ENCODE data around the gene TMEM273. TPM values are rescaled to one million over a fixed set of nuclear protein-coding genes. Genes with fewer than 3 reads are reported as not detected.

The TMEM273 gene
- polyA plus RNA-seq, 1 donor (not counting 4 experiments of a cell fraction or from before 2014, with no cell fraction given) = not detected

GRCh38 chr10:49204119-49204518 lies 15.9 kb upstream of the TMEM273 start:
- H3K9me1 ChIP-seq (ENCODE audit: control insufficient read depth, extremely low read depth, insufficient read depth, low read length) = no peaks in the 10 kb centered on the region
- no peaks in the 10 kb centered on the region for H3K9me3 ChIP-seq (ENCODE audit: control insufficient read depth, low read depth, low read length)
- no peak for TF ChIP-seq CTCF (optimal IDR thresholded peaks at IDR 0.05 in 1 of 3, IDR thresholded peaks at IDR 0.05 in 1 of 3, conservative IDR thresholded peaks at IDR 0.05 in 1 of 3; ENCODE audit: extremely low read depth in 1 of 3, insufficient read depth in 2 of 3, low read length in 3 of 3)
- TF ChIP-seq EZH2 (IDR thresholded peaks at IDR 0.05; ENCODE audit: low read length) = no peak
- dilution Hi-C loops (cut with MboI; ENCODE audit: extremely low pct_ligation_motif_present, low sequenced_read_pairs) = no loop called here
- no peaks in the 10 kb centered on the region for H3K36me3 ChIP-seq (ENCODE audit: control insufficient read depth in 2 of 2, extremely low read depth in 1 of 2, insufficient read depth in 2 of 2, low read length in 2 of 2)
- H3K27me3 ChIP-seq (ENCODE audit: control insufficient read depth, extremely low read depth, insufficient read depth, low read length) = peaks cover 10% of the 10 kb centered on the region
- no peak for FAIRE-seq
- no peaks in the 10 kb centered on the region for H3K79me2 ChIP-seq (ENCODE audit: control insufficient read depth, insufficient read depth, low read length)
- no peak for DNase-seq (ENCODE audit: low read depth, low spot score)
- H3K4me3 ChIP-seq (ENCODE audit: control insufficient read depth in 2 of 3, extremely low read depth in 1 of 3, insufficient read depth in 2 of 3, low read depth in 1 of 3, low read length in 3 of 3) = no peak overlapping the region
- H3K9ac ChIP-seq (ENCODE audit: control insufficient read depth, extremely low read depth, insufficient read depth, low read length) = no peak overlapping the region
- H2AFZ ChIP-seq (ENCODE audit: control insufficient read depth, low read length) = no peak overlapping the region
- H3K27ac ChIP-seq (ENCODE audit: control insufficient read depth, insufficient read depth, low read length) = no peak overlapping the region
- H4K20me1 ChIP-seq (ENCODE audit: control insufficient read depth, extremely low read depth, insufficient read depth, low read length) = no peaks in the 10 kb centered on the region
- no peaks in the 10 kb centered on the region for H3K4me1 ChIP-seq (ENCODE audit: control insufficient read depth, extremely low read depth, insufficient read depth, low read length)
- H3K4me2 ChIP-seq (ENCODE audit: control insufficient read depth, extremely low read depth, insufficient read depth, low read depth, low read length) = no peak overlapping the region

- FAIRE-seq = no peak
- TF ChIP-seq EZH2 (IDR thresholded peaks at IDR 0.05; ENCODE audit: low read length) (no peak), CTCF (optimal IDR thresholded peaks at IDR 0.05 in 1 of 3, IDR thresholded peaks at IDR 0.05 in 1 of 3, conservative IDR thresholded peaks at IDR 0.05 in 1 of 3; ENCODE audit: extremely low read depth in 1 of 3, insufficient read depth in 2 of 3, low read length in 3 of 3) (no peak)
Observed at GRCh38 chr10:49202266-49202665, 14.1 kb upstream of the TMEM273 start.

More at GRCh38 chr10:49202266-49202665, 14.1 kb upstream of the TMEM273 start:
- no peak overlapping the region for H3K4me2 ChIP-seq (ENCODE audit: control insufficient read depth, extremely low read depth, insufficient read depth, low read depth, low read length)
- H3K36me3 ChIP-seq (ENCODE audit: control insufficient read depth in 2 of 2, extremely low read depth in 1 of 2, insufficient read depth in 2 of 2, low read length in 2 of 2) = no peaks in the 10 kb centered on the region
- no peak overlapping the region for H3K4me3 ChIP-seq (ENCODE audit: control insufficient read depth in 2 of 3, extremely low read depth in 1 of 3, insufficient read depth in 2 of 3, low read depth in 1 of 3, low read length in 3 of 3)
- no peaks in the 10 kb centered on the region for H3K9me1 ChIP-seq (ENCODE audit: control insufficient read depth, extremely low read depth, insufficient read depth, low read length)
- no peaks in the 10 kb centered on the region for H3K9me3 ChIP-seq (ENCODE audit: control insufficient read depth, low read depth, low read length)
- H3K79me2 ChIP-seq (ENCODE audit: control insufficient read depth, insufficient read depth, low read length) = no peaks in the 10 kb centered on the region
- peaks cover 10% of the 10 kb centered on the region for H3K27me3 ChIP-seq (ENCODE audit: control insufficient read depth, extremely low read depth, insufficient read depth, low read length)
- dilution Hi-C loops (cut with MboI; ENCODE audit: extremely low pct_ligation_motif_present, low sequenced_read_pairs) = no loop called here
- H4K20me1 ChIP-seq (ENCODE audit: control insufficient read depth, extremely low read depth, insufficient read depth, low read length) = no peaks in the 10 kb centered on the region
- H3K27ac ChIP-seq (ENCODE audit: control insufficient read depth, insufficient read depth, low read length) = no peak overlapping the region
- H2AFZ ChIP-seq (ENCODE audit: control insufficient read depth, low read length) = no peak overlapping the region
- no peak for DNase-seq (ENCODE audit: low read depth, low spot score)
- H3K4me1 ChIP-seq (ENCODE audit: control insufficient read depth, extremely low read depth, insufficient read depth, low read length) = no peaks in the 10 kb centered on the region
- H3K9ac ChIP-seq (ENCODE audit: control insufficient read depth, extremely low read depth, insufficient read depth, low read length) = no peak overlapping the region

All from keratinocyte (primary cell).